ENCODE measurements around the gene CREB5.
"Not testable (repeated sequence)": the region's sequence is repeated elsewhere in the genome, so short reads cannot be mapped to it uniquely, and the experiment has no call there.

The CREB5 gene

DNA sequence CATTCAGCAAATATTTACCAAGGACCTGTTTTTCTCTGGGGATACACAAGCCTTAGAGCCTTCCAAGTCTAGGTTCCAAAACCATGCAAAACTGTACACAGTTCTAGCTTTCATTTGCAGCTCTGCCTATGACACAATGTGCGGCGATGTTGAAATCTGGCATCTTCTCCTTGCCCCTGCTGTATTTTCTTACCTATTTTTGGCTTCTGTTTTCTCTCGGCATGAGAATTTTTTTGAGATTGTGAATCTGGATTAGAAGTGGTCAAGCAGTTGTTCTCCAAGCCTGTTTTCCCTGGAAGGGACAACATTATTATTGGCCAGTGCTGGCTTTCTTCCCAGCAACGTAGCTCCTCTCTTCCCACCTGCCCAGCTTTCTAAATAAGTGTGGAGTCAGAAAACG, 176.3 kb downstream of the CREB5 start:
- DNase-seq: no peak

DNA sequence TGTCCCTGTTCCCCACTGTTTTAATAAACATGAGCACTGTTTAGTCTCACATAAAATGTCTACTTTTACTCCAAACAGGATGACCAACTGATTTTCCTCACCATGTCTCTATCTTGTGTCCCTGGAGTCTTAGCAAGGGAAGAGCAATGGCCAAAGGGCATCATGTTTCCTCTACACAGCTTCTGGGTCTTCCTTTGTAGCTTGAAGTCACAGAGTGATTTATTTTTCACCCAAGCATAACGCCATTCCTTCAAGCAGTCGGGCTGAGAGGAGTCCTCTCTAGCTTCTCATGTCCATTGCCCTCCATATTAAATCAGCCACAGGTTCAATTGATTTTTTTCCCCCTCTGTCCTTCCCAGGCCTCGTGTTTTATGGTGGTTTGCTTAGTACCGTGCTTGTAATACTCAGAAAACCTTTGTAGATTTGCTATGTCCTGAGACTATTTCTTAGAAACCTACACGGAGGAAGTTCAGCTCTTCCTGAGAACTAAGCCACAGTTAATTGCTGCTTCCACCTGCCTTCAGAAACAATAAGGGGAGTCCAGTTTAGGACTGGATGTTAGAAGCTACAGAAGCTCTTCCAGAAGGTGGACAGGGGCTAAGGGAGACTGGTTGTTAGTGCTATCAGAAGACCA, 178.8 kb downstream of the CREB5 start:
- DNase-seq: no peak

DNA sequence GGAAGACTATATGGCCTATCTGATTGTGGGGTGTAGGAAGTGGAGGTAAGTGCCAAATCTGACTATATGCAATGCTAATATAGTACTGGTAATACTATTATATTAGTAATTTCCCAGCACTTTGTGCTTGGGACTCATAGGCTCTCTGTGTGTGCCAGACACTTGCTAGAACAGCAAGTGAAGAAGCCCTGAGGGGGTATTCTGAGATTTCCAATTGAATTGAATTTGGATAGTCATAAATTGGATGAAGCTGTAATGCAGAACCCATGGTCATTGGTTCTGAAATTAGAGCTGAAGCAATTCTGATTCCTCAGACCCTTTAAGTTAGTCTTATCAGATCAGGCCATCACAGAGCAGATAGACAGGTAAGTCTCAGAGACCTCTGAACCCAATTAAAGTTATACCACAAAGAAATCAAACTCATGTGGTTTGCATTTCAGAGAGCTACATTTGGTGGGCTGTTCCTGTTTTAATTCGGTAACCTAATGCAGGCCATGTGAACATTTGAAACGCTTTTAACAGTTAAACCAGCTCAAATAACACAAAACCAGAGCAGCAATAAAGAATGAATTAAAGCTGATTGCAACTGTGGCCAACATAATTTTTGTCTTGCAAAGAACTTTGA, 179.5 kb downstream of the CREB5 start:
- no peak for DNase-seq

DNA sequence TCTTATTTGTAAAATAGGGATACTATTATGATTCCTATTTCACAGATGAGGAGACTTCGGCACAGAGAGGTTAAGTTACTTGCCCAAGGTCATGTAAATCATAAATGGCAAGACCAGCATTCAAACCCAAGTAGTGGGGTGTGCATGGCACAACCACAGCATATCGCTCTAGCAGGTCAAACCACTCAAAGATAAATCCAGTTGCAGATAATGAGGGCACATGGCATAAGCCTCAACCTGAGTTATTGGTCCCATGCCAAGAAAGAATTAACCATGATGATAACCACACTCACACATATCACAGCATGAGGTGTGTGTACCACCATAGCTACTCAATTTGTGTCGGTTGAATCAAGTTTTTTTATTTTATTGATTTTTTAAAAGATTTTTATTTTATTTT, 180.5 kb downstream of the CREB5 start:
- DNase-seq: no peak

DNA sequence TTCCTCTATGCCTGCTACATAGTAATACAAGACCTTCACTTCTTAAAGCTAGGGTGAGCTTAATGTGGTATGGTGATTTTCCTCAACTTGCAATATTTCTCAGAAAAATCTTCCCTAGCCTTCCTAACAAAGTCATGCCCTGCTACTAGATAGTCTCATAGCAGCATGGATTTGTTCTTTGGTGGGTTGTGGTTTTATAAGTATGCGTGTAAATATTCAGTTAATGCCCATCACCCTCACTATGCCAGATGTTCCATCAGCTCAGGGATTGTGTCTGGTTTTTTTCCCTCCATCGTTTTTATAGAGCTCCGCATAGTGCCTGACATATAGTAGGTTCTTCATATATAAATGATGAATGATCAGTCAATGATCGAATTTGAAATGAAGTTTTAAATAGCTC, 182.8 kb downstream of the CREB5 start:
- DNase-seq: no peak

DNA sequence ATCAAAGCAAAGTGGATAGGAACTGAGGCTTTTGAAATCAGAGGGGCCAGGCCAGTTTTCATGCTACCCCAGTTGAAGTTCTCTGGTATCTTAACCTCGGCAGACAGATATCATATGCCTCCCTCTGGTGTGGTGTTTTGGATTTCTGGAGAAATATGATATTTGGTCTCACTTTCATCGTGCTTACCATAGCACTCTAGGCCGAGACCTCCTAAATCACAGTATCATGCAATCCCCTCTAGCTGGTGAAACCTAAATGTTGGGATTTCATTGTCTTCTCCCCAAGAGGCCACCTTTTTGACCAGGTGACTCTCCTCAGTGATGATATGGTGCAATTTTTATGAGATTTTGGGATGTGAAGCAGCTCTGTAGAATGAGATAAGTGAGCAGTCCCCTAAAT, 183.5 kb downstream of the CREB5 start:
- DNase-seq: no peak

DNA sequence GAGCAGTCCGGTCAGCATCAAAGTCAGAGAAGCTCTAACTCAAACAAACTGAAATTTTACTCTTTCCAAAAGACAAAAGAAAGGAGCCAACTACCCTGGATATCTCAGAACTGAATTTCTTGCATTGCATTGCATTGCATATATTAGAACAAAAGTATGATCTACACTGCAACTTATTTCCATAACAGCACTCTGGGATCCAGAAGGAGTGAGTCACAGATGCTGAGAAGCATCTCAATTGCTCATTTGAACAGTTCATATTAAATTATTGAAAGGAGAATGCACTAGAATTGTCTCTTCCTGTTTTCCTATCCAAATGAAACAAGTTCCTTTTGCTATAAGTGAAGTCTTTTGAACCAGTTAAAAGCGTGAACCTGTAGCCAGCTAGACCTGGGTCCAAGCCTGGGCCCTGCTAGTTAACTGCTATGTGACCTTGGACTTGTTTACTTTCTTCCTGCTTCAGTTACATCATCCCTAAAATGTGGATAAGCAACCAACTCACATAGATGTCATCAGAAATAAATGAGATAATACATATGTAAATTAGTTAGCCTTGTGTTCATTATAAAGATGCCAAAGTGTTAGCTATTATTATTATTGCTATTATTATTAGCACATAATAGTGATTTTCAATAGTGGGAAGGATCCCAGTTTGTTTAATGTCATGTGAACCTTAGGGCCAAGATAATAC, 184.1 kb downstream of the CREB5 start:
- no peak for DNase-seq

DNA sequence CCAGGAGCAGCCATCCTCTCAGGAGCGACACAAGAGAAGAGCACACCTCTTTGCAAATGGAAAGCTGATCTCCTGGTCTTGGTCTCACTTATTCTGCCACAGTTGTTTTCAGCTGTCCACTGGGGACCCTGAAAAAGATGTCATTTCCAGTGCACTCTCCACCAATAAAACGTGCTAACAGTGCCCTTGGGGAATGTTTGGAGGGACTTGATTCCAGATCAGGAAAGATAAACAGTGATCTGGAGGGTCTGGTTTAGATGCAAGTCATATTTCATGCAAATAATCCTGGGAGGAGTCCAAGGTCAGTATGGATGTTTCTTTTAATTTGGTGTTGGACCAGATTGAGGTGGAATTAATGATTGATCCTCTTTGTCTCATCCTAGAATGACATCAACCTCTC, 185.0 kb downstream of the CREB5 start:
- no peak for DNase-seq

DNA sequence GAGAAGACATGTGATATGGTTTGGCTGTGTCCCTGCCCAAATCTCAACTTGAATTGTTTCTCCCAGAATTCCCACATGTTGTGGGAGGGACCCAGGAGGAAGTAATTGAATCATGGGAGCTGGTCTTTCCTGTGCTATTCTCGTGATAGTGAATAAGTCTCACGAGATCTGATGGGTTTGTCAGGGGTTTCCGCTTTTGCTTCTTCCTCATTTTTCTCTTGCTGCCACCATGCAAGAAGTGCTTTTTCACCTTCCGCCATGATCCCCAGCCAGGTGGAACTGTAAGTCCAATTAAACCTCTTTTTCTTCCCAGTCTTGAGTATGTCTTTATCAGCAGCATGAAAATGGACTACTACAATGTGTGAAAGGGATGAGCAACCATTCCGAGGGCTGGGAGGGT, 185.7 kb downstream of the CREB5 start:
- not testable (repeated sequence) for DNase-seq

DNA sequence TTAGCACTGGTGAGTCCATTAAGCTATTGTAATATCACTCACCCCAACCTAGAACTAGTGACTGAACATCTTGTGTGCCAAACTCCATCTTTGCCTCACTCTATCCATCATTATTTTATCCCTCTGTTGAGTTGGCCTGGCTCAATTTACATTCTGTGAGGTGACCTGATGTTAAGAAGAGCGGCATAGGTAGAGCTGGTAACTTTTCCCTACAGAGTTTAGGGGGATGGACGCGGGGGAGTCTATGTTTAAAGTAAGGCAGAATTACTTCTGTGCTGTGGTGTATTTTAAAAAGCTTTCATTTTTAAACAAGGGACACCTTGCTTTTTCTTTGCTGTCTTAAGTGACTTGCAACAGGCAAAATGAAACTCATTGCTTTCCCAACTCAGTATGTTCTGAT, 186.3 kb downstream of the CREB5 start:
- DNase-seq: no peak

DNA sequence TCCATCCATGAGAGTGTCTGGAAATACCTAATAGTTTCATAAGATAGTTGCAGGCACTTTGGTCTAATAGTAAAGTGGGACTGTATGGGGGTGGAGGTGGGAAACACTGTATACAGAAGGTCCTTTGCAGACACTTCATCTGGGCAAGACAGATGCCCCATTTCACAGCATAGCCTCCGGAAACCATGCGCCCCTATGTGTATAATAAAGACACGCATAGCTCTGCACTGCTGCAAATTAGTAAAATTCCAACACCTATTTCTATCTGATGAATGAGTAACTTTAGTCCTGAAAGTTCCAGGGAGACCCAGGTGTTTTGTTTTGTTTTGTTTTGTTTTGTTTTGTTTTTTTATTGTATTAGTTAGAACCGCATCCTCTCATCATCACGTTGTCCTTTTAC, 187.1 kb downstream of the CREB5 start:
- no peak for DNase-seq

DNA sequence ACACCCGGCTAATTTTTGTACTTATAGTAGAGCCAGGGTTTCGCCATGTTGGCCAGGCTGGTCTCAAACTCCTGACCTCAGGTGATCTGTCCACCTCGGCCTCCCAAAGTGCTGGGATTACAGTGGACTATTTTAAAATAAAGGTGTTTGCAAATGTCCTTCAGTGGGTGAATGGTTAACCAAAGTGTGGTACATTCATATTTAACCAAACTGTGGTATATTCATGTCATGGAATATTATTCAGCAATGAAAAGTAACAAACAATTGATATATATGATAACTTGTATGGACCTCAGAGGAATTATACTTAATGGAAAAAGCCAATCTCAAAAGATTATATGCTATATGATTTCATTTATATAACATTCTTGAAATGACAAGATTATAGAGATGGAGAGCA, 190.0 kb downstream of the CREB5 start:
- no peak for DNase-seq

DNA sequence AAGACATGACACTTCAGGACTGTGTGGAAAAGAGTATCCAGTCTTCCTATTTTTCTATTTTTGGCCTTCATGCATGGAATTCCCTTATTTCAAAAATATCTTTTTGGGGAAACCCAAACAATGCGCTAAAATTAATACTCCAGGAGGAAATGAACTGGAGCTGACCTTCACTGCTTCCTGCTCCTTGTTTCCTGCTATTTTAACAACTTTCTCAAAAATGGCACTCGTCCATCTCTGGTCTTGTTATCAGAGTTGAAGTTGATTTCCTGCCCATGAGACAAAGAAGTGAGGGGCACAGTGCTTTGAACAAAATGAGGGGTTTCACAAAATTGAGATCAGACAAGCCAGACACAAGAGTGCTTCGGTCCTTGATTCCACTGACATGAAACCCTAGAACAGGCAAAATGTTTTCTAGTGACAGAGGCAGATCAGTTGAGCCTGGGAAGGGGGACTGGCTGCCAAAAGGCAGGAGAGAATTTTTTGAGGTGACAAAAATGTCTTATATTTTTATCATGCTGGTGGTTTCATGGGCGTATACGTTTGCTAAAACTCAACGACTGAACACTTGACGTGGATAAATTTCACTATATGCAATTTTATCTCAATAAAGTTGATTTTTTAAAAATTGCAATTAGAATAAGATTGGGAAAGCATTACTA, 193.2 kb downstream of the CREB5 start:
- DNase-seq: no peak

DNA sequence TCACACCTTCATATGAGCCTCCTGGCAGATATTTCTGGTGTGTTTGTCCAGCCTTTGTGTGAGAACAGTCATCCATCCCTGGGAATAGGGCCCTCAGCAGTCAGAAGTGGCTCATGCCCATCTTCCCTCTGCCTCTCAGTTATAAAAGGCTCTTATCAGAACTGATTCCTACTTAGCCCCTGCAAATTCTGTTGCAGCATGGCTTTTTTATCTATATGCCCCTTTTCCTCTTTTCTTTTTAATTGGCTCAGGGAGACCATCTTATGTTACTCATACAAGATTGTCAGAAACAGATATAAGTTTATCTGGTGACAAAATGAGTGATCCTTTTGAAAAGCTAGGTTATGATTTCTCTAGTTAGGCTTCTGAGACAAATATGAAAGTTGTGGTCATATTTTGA, 194.1 kb downstream of the CREB5 start:
- no peak for DNase-seq

DNA sequence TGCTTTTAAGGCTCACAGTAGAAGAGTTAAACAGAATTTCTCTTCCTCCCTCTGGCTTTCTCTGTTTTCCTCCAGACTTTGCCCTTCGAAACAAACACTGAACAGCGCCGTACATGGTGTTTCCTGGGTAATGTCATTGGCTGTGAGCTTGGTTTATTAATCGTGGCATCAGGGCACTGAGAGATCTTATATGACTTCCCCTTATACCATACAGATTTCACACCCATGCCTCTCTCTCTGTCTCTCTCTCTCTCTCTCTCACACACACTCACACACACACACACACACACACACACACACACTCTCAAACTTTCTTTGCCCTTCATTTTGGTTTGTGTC, 195.5 kb downstream of the CREB5 start:
- DNase-seq: no peak

DNA sequence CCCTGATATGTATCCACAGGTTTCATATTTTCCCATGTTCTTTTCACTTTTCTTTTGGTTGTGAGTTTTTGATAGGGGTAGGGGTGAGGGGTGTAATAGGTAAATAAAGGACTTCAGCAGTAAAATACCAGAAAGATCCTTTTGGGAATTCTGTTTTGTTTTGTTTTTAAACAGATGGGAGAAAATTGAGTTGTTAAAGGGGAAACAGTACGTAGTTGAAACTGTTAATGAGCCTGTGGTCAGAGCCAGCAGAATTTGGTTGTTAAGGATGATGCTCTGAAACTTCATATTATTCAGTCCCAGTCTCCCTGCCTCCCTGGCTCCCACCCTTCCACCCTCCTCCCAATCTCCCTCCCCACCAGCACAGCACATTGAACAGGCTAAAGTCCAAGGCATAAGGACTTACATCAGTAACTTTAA, 195.9 kb downstream of the CREB5 start:
- no peak for DNase-seq

DNA sequence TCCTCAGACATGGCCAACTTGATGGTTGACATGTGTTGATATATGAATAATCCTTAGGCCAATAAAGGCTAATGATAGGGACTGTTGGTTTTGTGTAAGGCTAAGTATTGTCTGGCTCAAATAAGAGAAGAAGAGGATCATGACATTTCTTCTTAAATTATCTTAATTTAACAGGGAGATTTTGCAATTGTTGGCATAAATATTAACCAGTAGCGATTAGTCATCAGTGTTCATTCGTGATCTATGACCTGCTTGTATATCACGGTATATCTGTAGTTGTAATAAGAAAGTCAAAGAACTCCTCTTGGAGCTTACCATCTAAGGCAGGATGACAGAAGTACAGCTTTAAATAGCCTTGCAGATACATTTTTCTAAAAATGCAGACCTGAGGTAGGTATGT, 196.4 kb downstream of the CREB5 start:
- DNase-seq: no peak

DNA sequence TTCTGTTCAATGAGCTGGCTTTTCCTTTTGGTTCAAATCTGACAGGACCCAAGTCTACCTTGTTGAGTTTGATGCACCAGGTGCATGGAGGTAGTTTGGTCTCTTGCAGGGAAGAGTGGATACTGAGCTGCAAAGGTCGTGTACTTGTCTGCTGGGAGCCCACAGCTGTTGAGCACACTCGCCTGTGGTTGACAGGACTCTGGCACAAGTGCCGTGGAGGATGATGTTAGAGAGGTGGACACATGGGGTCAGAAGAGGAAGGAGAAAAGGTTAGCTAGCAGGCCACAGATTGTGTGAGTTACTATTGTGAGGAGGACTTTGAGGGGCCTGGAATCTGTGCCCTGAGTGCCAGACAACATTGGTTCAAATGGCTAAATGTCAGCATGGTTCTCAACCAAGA, 197.3 kb downstream of the CREB5 start:
- DNase-seq: no peak

DNA sequence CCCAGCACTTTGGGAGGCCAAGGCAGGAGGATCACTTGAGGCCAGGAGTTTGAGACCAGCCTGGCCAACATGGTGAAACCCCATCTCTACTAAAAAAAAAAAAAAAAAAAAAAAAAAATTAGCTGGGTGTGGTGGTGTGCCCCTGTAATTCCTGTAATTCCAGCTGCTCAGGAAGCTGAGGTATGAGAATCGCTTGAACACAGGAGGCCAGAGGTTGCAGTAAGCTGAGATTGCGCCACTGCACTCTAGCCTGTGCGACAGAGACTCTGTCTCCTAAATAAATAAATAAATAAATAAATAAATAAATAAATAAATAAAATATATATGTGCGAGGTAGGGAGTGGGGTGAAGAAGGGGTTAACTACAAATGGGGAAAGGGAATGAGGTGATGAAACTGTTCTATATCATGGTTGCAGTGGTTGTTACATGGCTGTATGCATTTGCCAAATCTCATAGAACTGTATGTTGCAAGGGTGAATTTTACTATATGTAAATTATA, 199.1 kb downstream of the CREB5 start:
- DNase-seq: not testable (repeated sequence)

DNA sequence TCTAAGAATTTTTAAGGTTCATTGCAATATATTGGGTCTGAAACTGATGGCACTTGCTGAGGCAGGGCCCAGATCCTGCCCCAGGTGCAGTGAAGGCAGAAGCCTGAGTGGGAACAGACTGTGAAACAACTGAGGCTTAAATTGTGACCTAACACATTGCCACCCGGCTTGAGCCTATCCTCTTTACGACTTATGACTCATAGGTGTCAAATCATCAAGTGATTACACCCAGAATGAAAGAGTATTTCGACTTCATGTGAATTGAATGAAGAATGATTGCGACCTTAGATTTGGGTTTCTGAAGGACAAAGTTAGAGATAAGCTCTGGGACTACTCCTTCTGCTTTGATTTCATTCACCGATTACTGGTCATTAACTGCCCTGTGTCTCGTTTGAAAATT, 200.9 kb downstream of the CREB5 start:
- DNase-seq: no peak

DNA sequence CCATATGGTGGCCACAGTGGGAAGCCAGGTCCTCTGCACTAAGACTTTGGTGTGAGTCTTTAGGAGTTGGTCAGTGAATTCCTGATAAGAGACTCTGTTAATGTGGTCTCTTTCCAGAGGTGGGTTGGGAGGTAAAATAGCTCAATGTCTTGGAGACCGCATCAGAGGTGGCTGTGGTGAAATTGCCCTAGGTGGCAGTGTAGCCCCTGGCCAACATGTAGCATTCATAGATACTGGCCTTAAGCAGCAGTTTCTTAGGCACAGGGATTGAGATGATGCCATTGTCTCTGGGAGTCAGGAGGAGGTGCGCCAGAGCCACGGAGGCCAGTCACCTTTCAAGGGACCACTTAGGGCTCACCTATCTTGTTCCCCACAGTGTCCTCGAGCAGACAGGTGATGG, 202.8 kb downstream of the CREB5 start:
- no peak for DNase-seq

DNA sequence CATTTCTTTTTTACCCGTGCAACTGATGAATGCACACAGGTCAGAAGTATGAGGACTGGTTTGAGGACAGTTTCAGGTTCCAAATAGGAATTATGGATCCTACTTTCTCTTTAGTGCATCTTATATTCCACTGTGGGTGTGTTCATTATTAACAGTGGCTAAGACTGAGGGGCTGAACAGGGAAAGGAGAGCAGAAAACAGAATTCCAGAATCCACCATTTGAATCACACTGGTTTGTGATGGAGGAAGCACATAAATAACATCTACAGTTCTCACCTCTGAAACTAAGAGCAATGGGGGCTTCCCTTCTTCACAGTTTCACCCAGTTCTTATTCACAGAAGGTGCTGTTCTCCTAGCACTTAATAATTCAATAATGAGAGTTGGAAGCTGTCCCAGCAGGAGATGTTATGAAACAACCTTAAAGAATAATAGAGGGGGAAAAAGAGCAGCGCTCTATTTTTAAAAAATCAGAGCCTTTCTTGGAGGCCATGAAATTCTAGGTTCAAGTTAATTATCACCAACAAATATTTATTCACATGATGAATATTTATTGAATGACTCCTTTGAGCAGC, 205.1 kb downstream of the CREB5 start:
- peak; percentile 14 for DNase-seq

DNA sequence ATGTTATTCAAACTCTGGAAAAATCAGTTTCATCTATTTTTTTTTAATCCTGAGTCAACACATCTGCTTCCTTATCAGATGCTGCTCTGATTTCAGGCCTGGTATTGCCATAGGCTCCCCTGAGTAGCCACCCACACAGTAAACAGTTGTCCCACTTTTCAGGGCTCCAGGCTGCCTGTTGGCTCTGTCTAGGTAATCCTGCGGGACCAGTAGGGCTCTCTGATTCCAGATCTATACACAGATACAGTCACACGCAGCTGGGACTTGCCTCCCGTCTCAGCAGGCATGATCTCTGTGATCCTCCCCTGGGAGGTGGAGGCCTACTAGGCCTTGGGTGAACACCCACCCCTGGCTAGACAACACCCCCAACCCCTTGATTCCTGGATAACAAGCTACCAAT, 206.1 kb downstream of the CREB5 start:
- DNase-seq: peak; percentile 47

DNA sequence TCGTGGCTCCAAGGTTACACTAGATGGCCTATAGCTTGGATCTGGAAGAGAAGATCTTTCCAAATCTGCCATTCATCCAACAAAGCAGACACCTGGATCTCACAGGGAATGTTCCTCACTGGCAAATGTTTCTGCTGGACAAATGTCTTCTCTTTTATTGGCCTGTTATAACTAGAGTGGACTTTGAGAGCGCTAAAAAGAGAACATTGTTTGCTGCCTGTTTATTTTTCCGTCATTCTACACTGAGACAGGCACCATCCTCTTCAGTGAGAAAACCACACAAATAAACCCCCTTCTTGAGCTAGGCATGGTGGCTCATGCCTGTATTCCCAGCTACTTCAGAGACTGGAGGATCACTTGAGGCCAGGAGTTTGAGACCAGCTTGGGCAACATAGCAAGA, 206.9 kb downstream of the CREB5 start:
- DNase-seq: no peak
